Inflammatory macrophage treated with lipopolysaccharide for 4 hours (primary cell): ENCODE measurements around the gene SNX10.
A peak's percentile ranks its signal among the peaks of the same experiment; 100 is the strongest.

Source experiments
- DNase-seq: peaks from one replicate; pipeline ENCODE4 v3.0.0-alpha.2; 2020

The SNX10 gene

DNA sequence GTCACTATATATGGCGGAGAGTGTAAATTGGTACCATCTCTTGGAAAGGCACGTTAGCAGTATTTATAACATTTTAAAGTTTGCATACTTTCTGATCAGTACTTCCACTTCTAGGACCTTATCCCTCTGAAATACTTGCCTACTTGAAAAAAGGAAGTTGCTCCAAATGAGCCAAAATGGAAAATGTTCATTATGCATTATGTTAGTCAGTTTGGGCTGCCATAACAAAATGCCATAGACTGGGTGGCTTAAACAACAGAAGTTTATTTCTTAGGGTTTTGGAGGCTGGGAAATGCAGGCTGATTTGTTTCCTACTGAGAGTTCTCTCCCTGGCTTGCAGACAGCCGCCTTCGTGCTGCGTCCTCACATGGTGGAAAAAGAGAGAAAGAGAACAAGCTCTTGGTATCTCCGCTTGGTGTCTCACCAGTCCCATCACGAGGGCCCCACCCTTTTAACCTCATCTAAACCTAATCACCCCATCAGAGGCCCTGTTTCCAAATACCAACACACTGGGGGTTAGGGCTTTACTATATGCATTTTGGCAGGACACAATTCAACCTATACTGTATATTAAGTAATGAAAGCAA, 6.9 kb downstream of the SNX10 start:
- peak; percentile 59 for DNase-seq

GRCh38 chr7:26305090-26305868, 13.6 kb downstream of the SNX10 start:
- DNase-seq, result peak; percentile 98

DNA sequence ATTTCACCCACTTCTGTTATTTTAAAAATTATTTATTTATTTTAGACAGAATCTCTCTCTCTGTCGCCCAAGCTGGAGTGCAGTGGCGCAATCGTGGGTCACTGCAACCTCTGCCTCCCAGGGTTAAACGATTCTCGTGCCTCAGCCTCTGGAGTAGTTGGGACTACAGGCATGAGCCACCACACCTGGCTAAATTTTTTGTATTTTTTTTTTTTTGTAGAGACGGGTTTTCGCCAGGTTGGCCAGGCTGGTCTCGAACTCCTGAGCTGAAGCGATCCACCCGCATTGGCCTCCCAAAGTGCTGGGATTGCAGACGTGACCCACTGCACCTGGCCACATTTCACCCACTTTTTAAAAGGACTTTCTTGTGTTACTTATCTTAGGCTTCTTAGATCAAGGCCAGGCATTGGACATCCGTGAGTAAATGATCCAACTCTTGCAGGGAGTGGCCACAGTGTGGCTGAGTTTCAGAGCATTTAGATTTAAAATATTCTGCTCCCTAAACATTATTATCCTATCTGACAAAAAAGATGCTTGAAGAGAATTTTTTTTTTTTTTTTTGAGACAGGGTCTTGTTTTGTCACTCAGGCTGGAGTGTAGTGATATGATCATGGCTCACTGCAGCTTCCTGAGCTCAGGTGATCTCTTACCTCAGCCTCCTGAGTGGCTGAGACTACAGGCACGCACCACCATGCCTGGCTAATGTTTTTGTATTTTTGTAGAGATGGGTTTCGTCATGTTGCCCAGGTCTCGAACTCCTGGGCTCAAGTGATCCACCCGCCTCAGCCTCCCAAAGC, 14.4 kb downstream of the SNX10 start:
- DNase-seq, result no peak

GRCh38 chr7:26306790-26307189, 15.1 kb downstream of the SNX10 start:
- peak; percentile 67 for DNase-seq

GRCh38 chr7:26307226-26307625, 15.6 kb downstream of the SNX10 start:
- peak; percentile 96 for DNase-seq

- DNase-seq, result no peak
Measured at GRCh38 chr7:26307791-26308190, 16.1 kb downstream of the SNX10 start.

- no peak for DNase-seq
Measured at GRCh38 chr7:26308551-26308950, 16.9 kb downstream of the SNX10 start.

- DNase-seq, result no peak
Measured at GRCh38 chr7:26309089-26309488, 17.4 kb downstream of the SNX10 start.

DNA sequence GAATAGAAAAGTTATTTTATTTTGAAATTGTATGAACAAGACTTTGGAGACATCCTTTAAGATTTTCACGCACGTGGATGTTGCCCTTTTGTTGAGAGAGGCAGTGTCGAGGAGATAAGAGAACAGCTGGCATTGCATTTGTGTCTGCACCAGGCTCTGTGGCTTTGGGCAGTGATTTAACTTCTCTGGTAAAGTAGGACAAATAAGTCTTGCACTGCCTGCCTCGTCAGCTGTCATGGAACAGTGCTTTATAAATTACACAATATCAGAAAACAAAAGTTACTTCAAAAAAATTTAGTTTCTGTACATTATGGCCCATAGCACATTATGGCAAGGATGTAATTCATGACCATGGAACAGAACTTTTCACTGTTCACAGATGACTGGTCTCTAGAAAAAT, 20.1 kb downstream of the SNX10 start:
- DNase-seq, result peak; percentile 80

DNA sequence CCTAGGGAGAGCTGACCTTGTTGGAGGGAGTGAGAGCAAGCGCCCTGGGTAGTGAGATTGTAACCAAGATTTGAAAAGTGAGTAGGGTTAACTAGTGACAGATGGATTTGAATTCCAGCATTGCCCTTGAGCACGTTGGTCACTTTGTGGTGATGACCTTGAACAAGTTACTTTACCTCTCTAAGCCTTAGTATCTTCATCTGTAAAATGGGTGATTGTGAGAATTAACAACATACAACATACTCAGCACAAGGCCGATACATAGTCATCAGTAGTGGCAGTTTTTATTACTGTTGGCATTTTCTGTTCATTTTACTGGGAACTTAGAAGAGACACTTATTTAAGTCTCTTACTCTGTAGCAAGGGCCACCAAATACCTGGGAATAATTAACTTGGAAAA, 25.5 kb downstream of the SNX10 start:
- DNase-seq, result no peak

- DNase-seq, result peak; percentile 24
Measured at GRCh38 chr7:26318921-26319320, 27.3 kb downstream of the SNX10 start.

GRCh38 chr7:26319636-26320035, 28.0 kb downstream of the SNX10 start:
- peak; percentile 54 for DNase-seq

- DNase-seq, result no peak
Measured at GRCh38 chr7:26320878-26321277, 29.2 kb downstream of the SNX10 start.

DNA sequence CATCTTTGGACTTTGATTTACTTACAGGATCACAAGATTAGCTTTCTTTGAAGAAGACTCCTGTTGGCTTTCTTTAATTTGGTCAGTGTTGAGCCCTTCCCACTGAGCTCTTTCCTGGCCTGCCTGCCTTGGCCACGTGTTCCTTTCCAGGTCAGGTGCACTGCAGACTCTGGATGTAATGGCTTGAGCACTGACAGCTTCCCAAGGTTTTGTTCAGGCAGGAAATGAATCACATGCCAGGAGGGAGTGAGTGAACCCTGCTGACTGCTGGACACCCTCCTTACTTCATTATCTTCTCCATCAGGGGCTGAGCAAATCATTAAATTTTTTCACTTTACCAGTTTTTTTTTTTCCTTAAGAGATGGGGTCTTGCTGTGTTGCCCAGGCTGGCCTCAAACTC, 29.8 kb downstream of the SNX10 start:
- DNase-seq, result no peak

GRCh38 chr7:26326211-26326610, 34.5 kb downstream of the SNX10 start:
- no peak for DNase-seq

DNA sequence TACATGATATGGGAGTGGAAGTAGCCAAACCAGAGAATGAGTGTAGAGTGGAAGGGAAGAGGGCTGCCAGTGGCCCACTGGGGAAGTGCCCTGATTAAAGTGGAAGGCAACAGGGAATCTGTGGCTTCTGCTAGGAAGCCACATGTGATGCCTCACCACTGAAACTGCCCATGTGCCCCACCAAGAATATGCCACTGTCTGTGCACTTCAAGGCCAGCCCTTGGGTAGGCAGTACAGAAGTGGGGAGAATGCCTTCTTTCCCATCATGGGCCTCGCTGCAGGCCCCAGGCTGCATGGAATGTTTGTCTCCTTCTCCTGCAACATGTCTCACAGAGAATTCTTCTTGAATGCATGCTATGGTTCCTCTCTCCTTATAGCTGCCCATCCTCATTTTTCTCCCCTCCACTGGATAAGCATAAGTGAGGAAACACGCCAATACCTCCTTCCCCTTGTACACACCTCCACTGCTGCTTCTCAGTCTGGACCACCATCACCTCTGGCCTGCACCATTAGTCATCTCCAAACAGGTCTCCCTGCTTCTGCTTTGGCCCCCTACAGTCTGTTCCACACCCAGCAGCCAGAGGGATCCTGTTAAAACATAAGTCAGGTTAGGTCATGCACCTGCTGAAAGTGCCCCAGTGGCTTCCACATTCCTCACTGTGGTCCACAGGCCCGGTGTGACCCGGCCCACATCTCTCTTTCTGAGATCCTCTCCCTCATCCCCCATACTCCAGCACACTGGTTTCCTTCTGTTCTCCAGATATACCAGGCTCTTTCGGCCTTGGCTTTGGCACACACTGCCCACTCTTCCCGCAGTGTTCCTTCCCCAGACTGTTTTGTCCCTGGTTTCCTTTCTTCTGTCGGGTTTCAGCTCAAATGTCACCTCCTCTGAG, 37.1 kb downstream of the SNX10 start:
- peak; percentile 32 for DNase-seq

- DNase-seq, result peak; percentile 96
Measured at GRCh38 chr7:26329520-26330255, 38.0 kb downstream of the SNX10 start.

GRCh38 chr7:26331113-26331512, 39.5 kb downstream of the SNX10 start:
- no peak for DNase-seq

- peak; percentile 35 for DNase-seq
Measured at GRCh38 chr7:26331789-26332188, 40.1 kb downstream of the SNX10 start.

DNA sequence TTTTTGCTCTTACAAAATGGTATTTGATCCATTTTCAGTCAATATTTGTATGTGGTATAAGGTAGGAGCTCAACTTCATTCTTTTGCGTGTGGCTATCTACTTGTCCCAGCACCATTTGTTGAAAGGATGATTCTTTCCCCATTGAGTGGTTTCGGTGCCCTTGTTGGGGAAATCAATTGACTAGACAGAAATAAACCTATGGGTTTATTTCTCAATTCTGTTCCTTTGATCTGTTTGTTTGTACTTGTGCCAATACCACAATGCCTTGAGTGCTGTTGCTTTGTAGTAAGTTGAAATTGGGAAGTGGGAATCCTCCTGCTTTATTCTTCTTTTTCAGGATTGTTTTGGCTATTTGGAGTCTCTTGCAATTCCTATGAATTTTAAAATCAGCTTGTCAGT, 41.0 kb downstream of the SNX10 start:
- DNase-seq, result no peak

- DNase-seq, result no peak
Measured at GRCh38 chr7:26334166-26334859, 42.7 kb downstream of the SNX10 start.
